Neural progenitor cell (in vitro differentiated cells): ENCODE measurements around the gene TRABD2B. TPM values are rescaled to one million over a fixed set of nuclear protein-coding genes. Genes with fewer than 3 reads are reported as not detected.

Experiments used
- DNase-seq: peaks from one replicate; pipeline ENCODE4 v3.0.0-alpha.2; 2016; ENCODE audit warnings: low spot score
- H2AFZ ChIP-seq: fragments of 200-600 bp; sonication (generic); replicated peaks from 2 replicates; pipeline ENCODE4 v1.6.1; 2016; ENCODE audit warnings: antibody characterized with exemption
- H3F3A ChIP-seq: fragments of 200-600 bp; sonication (generic); 2 replicates; pipeline ENCODE4 v1.6.1; 2016; ENCODE audit warnings: antibody characterized with exemption, low read depth
- H3K27ac ChIP-seq: fragments of 200-600 bp; sonication (generic); 2 replicates; pipeline ENCODE4 v1.5.1; 2016; ENCODE audit warnings: mild to moderate bottlenecking
- H3K27me3 ChIP-seq: fragments of 200-600 bp; sonication (generic); 2 replicates; pipeline ENCODE4 v1.6.1; 2016; ENCODE audit warnings: mild to moderate bottlenecking, moderate library complexity
- H3K36me3 ChIP-seq: fragments of 200-600 bp; sonication (generic); 2 replicates; pipeline ENCODE4 v1.5.1; 2016
- H3K4me1 ChIP-seq: fragments of 200-600 bp; sonication (generic); 2 replicates; pipeline ENCODE4 v1.6.1; 2016; ENCODE audit warnings: mixed run types
- H3K4me2 ChIP-seq: fragments of 200-600 bp; sonication (generic); 2 replicates; pipeline ENCODE4 v1.6.1; 2016
- H3K4me3 ChIP-seq: fragments of 200-600 bp; sonication (generic); 2 replicates; pipeline ENCODE4 v1.5.1; 2016
- H3K79me2 ChIP-seq: fragments of 200-600 bp; sonication (generic); 2 replicates; pipeline ENCODE4 v1.6.1; 2016; ENCODE audit warnings: low read depth
- H3K9ac ChIP-seq: fragments of 200-600 bp; sonication (generic); 2 replicates; pipeline ENCODE4 v1.6.1; 2016
- H3K9me3 ChIP-seq: fragments of 200-600 bp; sonication (generic); 2 replicates; pipeline ENCODE4 v1.5.1; 2016; ENCODE audit warnings: low read depth
- H4K20me1 ChIP-seq: fragments of 200-600 bp; sonication (generic); 2 replicates; pipeline ENCODE4 v1.6.1; 2016; ENCODE audit warnings: low read depth
- H3K27ac Mint-ChIP-seq: 3 replicates; pipeline ENCODE4 v1.8.0; 2021; ENCODE audit warnings: mixed read lengths
- H3K27me3 Mint-ChIP-seq: 2 replicates; pipeline ENCODE4 v1.8.0; 2022; ENCODE audit warnings: low read depth, mild to moderate bottlenecking, inconsistent platforms, moderate library complexity, mixed read lengths; ENCODE audit not compliant: insufficient read depth
- H3K36me3 Mint-ChIP-seq: 3 replicates; pipeline ENCODE4 v1.8.0; 2021; ENCODE audit warnings: mixed read lengths
- H3K4me1 Mint-ChIP-seq: 3 replicates; pipeline ENCODE4 v1.8.0; 2021; ENCODE audit warnings: mixed read lengths
- H3K4me3 Mint-ChIP-seq: 3 replicates; pipeline ENCODE4 v1.8.0; 2021; ENCODE audit warnings: mild to moderate bottlenecking, moderate library complexity, mixed read lengths
- H3K9me3 Mint-ChIP-seq: 3 replicates; pipeline ENCODE4 v1.8.0; 2020; ENCODE audit warnings: mixed read lengths
- EZH2 ChIP-seq: fragments of 200-600 bp; sonication (generic); IDR thresholded peaks from 2 replicates; pipeline ENCODE4 v1.6.1; 2017; ENCODE audit warnings: antibody characterized with exemption, mild to moderate bottlenecking, moderate library complexity
- EZH2phosphoT487 ChIP-seq: fragments of 200-600 bp; sonication (generic); IDR thresholded peaks from 2 replicates; pipeline ENCODE4 v1.6.1; 2017; ENCODE audit warnings: antibody characterized with exemption
- total RNA-seq: library from RNA; depleted of rRNA; stranded (reverse); fragments of >200 nt; gene quantifications from 2 replicates; pipeline ENCODE4 v1.2.3, GENCODE V29; 2015; ENCODE audit warnings: low replicate concordance
- TF ChIP-seq, protein P1 (sequence below): fragments of 200-600 bp; sonication (generic); IDR thresholded peaks from 2 replicates; pipeline ENCODE4 v1.5.1; 2017; ENCODE audit warnings: antibody characterized with exemption, mild to moderate bottlenecking

The TRABD2B gene
- total RNA-seq, 1 donor from 2014 or later = 0.09 TPM

DNA sequence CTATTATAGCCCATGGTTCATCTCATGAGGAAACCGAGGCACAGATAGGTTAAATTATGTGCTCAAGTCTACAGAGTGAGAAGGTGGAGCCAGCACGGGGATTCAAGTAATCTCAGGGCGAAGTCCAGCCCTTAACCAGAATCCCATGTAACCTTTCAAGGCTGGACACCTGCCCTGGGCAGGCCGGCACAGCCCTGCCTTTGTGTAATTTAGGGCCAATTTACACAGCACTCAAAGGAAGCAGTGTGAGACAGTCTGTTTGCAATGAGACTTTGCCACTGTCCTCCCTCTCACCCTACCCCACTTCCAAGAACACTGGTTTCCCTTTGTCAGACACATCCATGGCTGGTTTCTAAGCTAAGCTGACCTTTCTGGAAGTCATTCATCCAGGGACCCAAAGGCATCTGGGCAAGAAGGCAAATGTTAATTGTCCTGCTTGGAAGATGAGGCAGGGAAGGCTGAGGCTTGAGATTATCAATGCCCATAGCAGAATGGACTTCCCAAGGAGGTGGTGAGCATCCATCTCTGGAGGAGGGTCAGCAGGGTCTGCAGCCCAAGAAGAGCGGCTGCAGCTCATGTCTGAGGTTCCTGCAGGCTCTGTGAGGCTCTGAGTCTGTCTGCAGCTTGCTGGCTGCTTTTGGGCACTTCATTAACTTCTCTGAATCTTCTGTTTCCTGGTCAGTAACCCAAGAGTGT lies 159.2 kb downstream of the TRABD2B start:
- Mint-ChIP-seq H3K9me3 (peaks cover 17% of the 10 kb centered on the region), H3K4me3 (no peak overlapping the region), H3K27me3 (peaks cover 5% of the 10 kb centered on the region), H3K27ac (no peak overlapping the region), H3K36me3 (peaks cover 7% of the 10 kb centered on the region), H3K4me1 (peaks cover 31% of the 10 kb centered on the region)
- Histone ChIP-seq H3F3A (peaks cover 8% of the 10 kb centered on the region), H3K27ac (no peak overlapping the region), H3K9me3 (no peaks in the 10 kb centered on the region), H3K79me2 (no peaks in the 10 kb centered on the region), H3K4me2 (no peak overlapping the region), H2AFZ (no peak overlapping the region), H3K27me3 (no peaks in the 10 kb centered on the region), H3K9ac (no peak overlapping the region), H4K20me1 (peaks cover 3% of the 10 kb centered on the region), H3K4me1 (peaks cover 20% of the 10 kb centered on the region), H3K4me3 (no peak overlapping the region), H3K36me3 (no peaks in the 10 kb centered on the region)
- DNase-seq = no peak
- no peak for TF ChIP-seq EZH2phosphoT487

DNA sequence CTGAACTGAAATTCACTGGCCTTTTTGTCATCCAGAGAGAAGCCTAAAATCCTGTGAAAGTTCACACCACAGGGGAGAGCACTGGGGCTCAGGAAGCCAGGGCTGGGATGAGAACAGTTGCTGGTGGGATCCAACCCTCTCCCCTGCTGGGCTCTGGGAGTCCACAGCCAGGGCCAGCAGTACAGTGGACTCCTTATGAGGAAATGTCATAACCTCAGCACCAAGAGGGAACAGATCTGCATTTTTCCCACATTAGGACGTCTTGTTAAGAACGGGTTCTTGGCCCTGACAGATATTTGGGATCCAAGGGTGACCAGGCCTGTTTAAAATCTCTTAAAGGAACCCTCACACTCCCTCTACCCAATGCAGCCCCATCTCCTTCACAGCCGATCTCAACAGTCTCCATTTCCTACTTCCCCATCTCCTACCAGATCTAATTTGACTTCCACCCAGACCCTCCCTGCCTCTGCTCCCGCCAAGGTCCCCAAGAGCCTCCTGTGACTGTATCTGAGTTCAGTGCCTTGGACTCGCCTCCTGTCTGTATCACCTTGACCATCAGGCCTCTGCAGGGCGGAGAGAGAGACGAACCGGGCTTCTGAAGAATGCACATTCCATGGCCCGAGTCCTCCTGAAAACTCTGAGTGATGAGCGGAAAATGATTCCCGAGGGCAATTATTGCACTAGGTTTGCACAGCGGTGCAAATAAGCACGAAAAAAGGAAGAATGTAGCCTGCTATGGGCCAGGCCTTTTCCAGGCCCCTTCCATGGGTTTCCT lies 159.9 kb downstream of the TRABD2B start:
- no peak for DNase-seq
- H3F3A ChIP-seq = peaks cover 3% of the 10 kb centered on the region
- no peaks in the 10 kb centered on the region for H3K27me3 ChIP-seq
- no peak overlapping the region for H3K4me2 ChIP-seq
- H4K20me1 ChIP-seq = no peaks in the 10 kb centered on the region
- H3K4me3 ChIP-seq = no peak overlapping the region
- Mint-ChIP-seq H3K4me3 (no peak overlapping the region), H3K4me1 (peaks cover 28% of the 10 kb centered on the region), H3K27ac (peak overlapping the region; percentile 22), H3K36me3 (peaks cover 7% of the 10 kb centered on the region), H3K9me3 (peaks cover 17% of the 10 kb centered on the region), H3K27me3 (peaks cover 4% of the 10 kb centered on the region)
- no peaks in the 10 kb centered on the region for H3K9me3 ChIP-seq
- peaks cover 12% of the 10 kb centered on the region for H3K4me1 ChIP-seq
- no peak overlapping the region for H3K27ac ChIP-seq
- TF ChIP-seq EZH2phosphoT487 = no peak
- TF ChIP-seq, protein P1, sequence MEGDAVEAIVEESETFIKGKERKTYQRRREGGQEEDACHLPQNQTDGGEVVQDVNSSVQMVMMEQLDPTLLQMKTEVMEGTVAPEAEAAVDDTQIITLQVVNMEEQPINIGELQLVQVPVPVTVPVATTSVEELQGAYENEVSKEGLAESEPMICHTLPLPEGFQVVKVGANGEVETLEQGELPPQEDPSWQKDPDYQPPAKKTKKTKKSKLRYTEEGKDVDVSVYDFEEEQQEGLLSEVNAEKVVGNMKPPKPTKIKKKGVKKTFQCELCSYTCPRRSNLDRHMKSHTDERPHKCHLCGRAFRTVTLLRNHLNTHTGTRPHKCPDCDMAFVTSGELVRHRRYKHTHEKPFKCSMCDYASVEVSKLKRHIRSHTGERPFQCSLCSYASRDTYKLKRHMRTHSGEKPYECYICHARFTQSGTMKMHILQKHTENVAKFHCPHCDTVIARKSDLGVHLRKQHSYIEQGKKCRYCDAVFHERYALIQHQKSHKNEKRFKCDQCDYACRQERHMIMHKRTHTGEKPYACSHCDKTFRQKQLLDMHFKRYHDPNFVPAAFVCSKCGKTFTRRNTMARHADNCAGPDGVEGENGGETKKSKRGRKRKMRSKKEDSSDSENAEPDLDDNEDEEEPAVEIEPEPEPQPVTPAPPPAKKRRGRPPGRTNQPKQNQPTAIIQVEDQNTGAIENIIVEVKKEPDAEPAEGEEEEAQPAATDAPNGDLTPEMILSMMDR = no peak
- TF ChIP-seq EZH2 = no peak
- H2AFZ ChIP-seq = no peak overlapping the region
- no peaks in the 10 kb centered on the region for H3K36me3 ChIP-seq
- H3K9ac ChIP-seq = no peak overlapping the region
- H3K79me2 ChIP-seq = no peaks in the 10 kb centered on the region

DNA sequence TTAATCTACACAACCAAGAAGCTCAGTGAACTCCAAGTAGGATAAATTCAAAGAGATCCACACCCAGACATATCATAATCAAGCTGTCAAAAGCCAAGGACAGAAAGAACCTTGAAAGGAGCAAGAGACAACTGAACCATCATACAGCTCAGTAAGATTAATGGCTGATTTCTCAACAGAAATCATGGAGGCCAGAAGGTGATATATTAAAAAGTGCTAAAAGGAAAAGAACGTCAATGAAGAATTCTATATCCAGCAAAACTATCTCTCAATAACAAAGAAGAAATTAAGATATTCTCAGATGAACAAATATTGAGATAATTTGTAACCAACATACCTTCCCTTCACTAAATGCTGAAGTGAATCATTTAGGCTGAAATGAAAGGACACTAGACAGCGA lies 161.8 kb downstream of the TRABD2B start:
- H3F3A ChIP-seq = peaks cover 3% of the 10 kb centered on the region
- H3K4me1 ChIP-seq = peaks cover 9% of the 10 kb centered on the region
- H3K9ac ChIP-seq = no peak overlapping the region
- H3K4me3 ChIP-seq = no peak overlapping the region
- Mint-ChIP-seq H3K4me3 (no peak overlapping the region), H3K9me3 (peaks cover 17% of the 10 kb centered on the region), H3K27me3 (peaks cover 2% of the 10 kb centered on the region), H3K4me1 (peaks cover 32% of the 10 kb centered on the region), H3K27ac (no peak overlapping the region), H3K36me3 (peaks cover 7% of the 10 kb centered on the region)
- no peak overlapping the region for H3K27ac ChIP-seq
- no peak overlapping the region for H2AFZ ChIP-seq
- no peaks in the 10 kb centered on the region for H3K36me3 ChIP-seq
- no peaks in the 10 kb centered on the region for H4K20me1 ChIP-seq
- no peak for DNase-seq
- H3K9me3 ChIP-seq = no peaks in the 10 kb centered on the region
- H3K79me2 ChIP-seq = no peaks in the 10 kb centered on the region
- no peak overlapping the region for H3K4me2 ChIP-seq
- no peaks in the 10 kb centered on the region for H3K27me3 ChIP-seq
- TF ChIP-seq EZH2phosphoT487 (no peak), EZH2 (no peak)
- TF ChIP-seq, protein P1 = no peak

DNA sequence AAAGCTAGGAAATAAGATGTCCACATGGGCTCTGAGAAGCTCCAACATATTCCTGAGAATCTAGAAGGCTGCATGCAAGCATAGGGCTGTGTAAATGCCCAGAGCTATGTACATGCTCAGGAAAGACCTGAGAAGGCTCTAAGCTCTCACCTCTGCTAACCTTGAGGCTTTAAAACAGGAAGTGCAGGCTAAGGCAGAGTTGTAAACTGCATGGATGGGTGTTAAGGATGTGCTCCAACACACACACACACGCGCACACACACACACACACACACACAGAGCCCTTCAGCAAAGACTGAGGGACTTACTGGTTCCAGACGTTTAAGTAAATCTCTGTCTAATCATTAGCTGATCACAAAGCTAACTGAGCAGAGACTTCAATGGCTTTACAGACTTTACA lies 162.9 kb downstream of the TRABD2B start:
- Mint-ChIP-seq H3K4me3 (no peak overlapping the region), H3K9me3 (peaks cover 17% of the 10 kb centered on the region)
- H3K36me3 ChIP-seq = no peaks in the 10 kb centered on the region

More for the DNA sequence above, 162.9 kb downstream of the TRABD2B start:
- Mint-ChIP-seq H3K27ac (no peak overlapping the region), H3K27me3 (no peaks in the 10 kb centered on the region), H3K36me3 (peaks cover 7% of the 10 kb centered on the region), H3K4me1 (peaks cover 35% of the 10 kb centered on the region)
- TF ChIP-seq EZH2phosphoT487 (no peak), EZH2 (no peak)
- TF ChIP-seq, protein P1 = no peak
- no peak for DNase-seq
- H3K4me1 ChIP-seq = peaks cover 13% of the 10 kb centered on the region
- H3F3A ChIP-seq = peaks cover 5% of the 10 kb centered on the region
- no peak overlapping the region for H3K4me2 ChIP-seq
- no peak overlapping the region for H3K9ac ChIP-seq
- H3K4me3 ChIP-seq = no peak overlapping the region
- H4K20me1 ChIP-seq = no peaks in the 10 kb centered on the region
- no peaks in the 10 kb centered on the region for H3K79me2 ChIP-seq
- H3K27ac ChIP-seq = no peak overlapping the region
- H3K9me3 ChIP-seq = no peaks in the 10 kb centered on the region
- no peak overlapping the region for H2AFZ ChIP-seq
- H3K27me3 ChIP-seq = no peaks in the 10 kb centered on the region
